Stimulated activated naive CD8-positive, alpha-beta T cell treated with anti-CD3 and anti-CD28 coated beads, Interleukin-15, Interleukin-2, amounts not matched to agents 100 ng/mL and 50 ng/mL, for 24 hours (primary cell): ENCODE results near the gene CELA2B.
"Not testable (repeated sequence)": the region's sequence is repeated elsewhere in the genome, so short reads cannot be mapped to it uniquely, and the experiment has no call there.

Source experiments
- H3K27ac Mint-ChIP-seq: one replicate; pipeline ENCODE4 v1.8.0; 2021; ENCODE audit warnings: mild to moderate bottlenecking, mixed read lengths
- H3K27me3 Mint-ChIP-seq: one replicate; pipeline ENCODE4 v1.8.0; 2021; ENCODE audit warnings: mixed read lengths
- H3K36me3 Mint-ChIP-seq: one replicate; pipeline ENCODE4 v1.8.0; 2021; ENCODE audit warnings: low read depth, mixed read lengths
- H3K4me1 Mint-ChIP-seq: one replicate; pipeline ENCODE4 v1.8.0; 2021; ENCODE audit warnings: low read depth, mixed read lengths
- H3K4me3 Mint-ChIP-seq: one replicate; pipeline ENCODE4 v1.8.0; 2021; ENCODE audit warnings: mild to moderate bottlenecking, mixed read lengths
- H3K9me3 Mint-ChIP-seq: one replicate; pipeline ENCODE4 v1.8.0; 2021; ENCODE audit warnings: mixed read lengths

Gene CELA2B

DNA sequence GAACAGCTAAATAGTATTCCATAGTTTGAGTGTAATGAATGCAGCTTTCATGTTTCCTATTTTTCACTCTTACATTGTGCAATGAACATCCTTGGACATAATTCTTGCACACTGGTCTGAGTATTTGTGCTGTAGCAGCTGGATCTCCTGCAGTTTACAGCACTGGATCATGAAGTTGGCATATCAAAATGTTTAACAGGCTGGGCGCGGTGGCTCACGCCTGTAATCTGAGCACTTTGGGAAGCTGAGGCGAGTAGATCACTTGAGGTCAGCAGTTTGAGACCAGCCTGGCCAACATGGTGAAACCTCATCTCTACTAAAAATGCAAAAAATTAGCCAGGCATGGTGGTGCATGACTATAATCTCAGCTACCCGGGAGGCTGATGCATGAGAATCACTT is 4.8 kb upstream of the CELA2B start:
- not testable (repeated sequence) for H3K27me3 Mint-ChIP-seq, H3K9me3 Mint-ChIP-seq, H3K4me3 Mint-ChIP-seq, H3K27ac Mint-ChIP-seq, H3K36me3 Mint-ChIP-seq, H3K4me1 Mint-ChIP-seq

DNA sequence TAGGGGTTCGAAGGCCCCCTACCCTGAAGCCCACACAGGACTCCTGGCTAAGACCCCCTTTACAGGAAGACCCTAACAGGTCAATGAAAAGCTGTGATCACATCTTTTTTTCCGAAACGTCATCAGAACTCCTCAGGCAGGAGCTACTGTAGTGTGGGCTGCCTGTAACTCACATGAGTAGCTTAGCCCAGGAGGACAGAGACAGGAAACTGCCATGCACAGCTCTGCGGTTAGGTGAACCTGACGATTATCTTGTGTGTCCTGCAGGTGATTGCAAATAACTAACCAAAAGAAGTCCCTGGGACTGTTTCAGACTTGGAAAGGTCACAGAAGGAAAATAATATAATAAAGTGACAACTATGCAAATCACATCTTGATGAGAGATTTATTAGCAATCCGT is 4.2 kb upstream of the CELA2B start:
- not testable (repeated sequence) for H3K36me3 Mint-ChIP-seq, H3K4me1 Mint-ChIP-seq, H3K27me3 Mint-ChIP-seq, H3K27ac Mint-ChIP-seq, H3K4me3 Mint-ChIP-seq, H3K9me3 Mint-ChIP-seq

DNA sequence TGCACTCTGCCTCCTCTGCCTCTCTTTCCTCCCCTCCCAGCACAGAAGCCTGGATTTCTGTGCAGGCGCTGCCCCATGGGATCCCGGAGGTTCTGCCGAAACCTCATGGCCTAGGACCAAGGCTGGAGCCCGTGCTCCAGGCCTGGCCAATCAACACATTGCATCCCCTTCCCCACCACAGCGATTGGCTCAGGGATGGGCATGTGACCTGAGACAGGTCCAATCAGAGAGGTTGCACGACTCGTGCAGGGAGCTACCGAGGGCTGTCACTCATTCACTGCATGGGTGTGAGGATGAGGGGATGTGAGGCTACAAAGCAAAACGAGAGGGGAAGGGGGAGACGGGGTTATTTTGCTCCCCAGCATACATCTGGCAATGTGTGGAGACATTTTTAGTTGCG is 3.3 kb upstream of the CELA2B start:
- no peaks in the 10 kb centered on the region for H3K36me3 Mint-ChIP-seq
- H3K4me3 Mint-ChIP-seq: no peak overlapping the region
- no peaks in the 10 kb centered on the region for H3K4me1 Mint-ChIP-seq
- H3K27ac Mint-ChIP-seq: no peak overlapping the region
- H3K27me3 Mint-ChIP-seq: no peaks in the 10 kb centered on the region
- H3K9me3 Mint-ChIP-seq: no peaks in the 10 kb centered on the region

DNA sequence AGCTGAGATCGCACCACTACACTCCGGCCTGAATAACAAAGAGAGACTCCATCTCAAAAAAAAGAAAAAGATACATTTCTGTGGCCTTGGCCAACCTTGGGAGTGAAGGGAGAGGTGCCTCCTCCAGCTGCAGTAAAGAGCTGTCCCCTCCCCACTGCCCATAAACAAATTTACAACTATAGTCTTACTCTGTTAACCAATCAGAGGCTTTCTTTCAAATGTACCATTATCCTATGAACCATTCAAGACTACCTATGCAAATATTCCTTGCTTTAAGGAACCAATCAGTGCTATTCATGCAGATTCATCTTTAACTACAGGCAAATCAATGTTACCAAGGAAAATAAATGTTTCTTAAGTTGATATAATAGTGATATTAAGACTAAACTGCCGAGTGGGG is 1.0 kb downstream of the CELA2B start:
- no peaks in the 10 kb centered on the region for H3K4me1 Mint-ChIP-seq
- H3K4me3 Mint-ChIP-seq: no peak overlapping the region
- H3K27ac Mint-ChIP-seq: no peak overlapping the region
- H3K36me3 Mint-ChIP-seq: no peaks in the 10 kb centered on the region
- H3K27me3 Mint-ChIP-seq: no peaks in the 10 kb centered on the region
- H3K9me3 Mint-ChIP-seq: no peaks in the 10 kb centered on the region

DNA sequence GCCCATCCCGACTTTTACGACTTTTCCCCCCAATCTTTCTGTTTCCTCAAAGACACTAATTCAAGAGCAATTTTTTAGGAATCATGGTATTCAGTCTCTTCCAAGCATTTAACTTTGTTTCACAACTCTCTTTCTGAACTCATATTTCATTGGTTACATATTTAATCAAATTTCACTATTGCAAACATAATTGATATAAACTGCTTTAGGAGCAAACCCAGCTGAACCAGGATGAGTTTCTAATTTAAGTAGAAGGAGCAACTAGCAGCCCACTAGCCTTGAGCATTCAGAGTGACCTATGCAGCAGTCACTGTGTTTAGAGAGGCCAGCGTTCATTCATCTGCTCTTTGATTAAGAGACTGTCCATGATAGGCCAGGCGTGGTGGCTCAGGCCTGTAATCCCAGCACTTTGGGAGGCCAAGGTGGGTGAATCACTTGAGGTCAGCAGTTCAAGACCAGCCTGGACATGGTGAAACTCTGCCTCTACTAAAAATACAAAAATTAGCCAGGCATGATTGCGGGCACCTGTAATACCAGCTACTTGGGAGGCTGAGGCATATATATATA is 1.8 kb downstream of the CELA2B start:
- no peaks in the 10 kb centered on the region for H3K36me3 Mint-ChIP-seq
- no peaks in the 10 kb centered on the region for H3K4me1 Mint-ChIP-seq
- H3K4me3 Mint-ChIP-seq: no peak overlapping the region
- H3K9me3 Mint-ChIP-seq: no peaks in the 10 kb centered on the region
- no peak overlapping the region for H3K27ac Mint-ChIP-seq
- H3K27me3 Mint-ChIP-seq: no peaks in the 10 kb centered on the region

DNA sequence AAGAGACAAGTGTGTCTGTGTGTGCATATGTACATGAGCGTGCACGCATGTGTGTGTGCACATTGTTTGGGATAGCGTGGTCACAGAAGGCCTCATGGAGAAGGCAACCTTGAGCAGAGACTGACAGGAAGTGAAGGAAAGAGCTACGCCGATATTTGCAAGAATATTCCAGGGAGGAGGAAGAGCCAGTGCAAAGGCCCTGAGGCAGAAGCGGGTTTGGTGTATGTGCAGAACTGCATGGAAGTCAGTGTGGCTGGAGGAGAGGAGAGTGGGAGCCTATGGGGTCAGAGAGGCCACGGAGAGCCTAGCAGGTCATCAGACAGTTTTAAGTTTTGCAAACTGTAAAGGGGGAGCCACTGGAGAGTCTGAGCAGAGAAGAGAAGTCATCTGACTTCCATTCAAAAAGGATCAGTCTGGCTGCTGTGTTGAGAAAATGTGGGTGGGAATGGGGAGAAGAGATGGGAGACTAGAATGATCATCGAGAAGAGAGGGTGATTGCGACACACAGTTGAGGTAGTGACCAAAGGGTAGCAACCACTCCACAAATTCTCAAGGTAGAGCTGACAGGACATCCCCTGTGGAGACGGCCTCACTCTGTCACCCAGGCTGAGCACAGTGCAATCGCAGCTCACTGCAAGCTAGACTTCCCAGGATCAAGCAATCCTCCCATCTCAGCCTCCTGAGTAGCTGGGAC is 3.9 kb downstream of the CELA2B start:
- no peaks in the 10 kb centered on the region for H3K9me3 Mint-ChIP-seq
- H3K4me3 Mint-ChIP-seq: no peak overlapping the region
- H3K36me3 Mint-ChIP-seq: no peaks in the 10 kb centered on the region
- H3K27ac Mint-ChIP-seq: no peak overlapping the region
- no peaks in the 10 kb centered on the region for H3K27me3 Mint-ChIP-seq
- no peaks in the 10 kb centered on the region for H3K4me1 Mint-ChIP-seq

DNA sequence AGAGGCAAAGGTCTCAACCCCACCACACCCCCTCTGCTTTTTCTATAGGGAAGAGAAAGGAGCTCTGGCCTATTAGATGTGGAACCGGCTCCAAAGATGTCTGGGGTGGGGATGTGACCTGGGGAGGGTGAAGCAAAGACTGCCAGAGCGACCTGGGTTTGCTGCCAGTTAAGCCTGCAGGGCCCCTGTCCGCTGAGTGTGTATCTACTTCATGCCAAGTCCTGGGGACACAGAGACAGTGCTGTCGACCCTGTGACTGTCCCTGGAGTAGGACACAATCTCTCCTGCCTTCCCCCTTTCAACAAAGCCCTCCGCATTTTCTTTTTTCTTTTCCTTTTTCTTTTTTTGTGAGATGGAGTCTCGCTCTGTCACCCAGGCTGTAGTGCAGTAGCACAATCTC is 6.6 kb downstream of the CELA2B start:
- H3K27ac Mint-ChIP-seq, H3K36me3 Mint-ChIP-seq, H3K27me3 Mint-ChIP-seq, H3K4me3 Mint-ChIP-seq, H3K4me1 Mint-ChIP-seq, H3K9me3 Mint-ChIP-seq: not testable (repeated sequence)

DNA sequence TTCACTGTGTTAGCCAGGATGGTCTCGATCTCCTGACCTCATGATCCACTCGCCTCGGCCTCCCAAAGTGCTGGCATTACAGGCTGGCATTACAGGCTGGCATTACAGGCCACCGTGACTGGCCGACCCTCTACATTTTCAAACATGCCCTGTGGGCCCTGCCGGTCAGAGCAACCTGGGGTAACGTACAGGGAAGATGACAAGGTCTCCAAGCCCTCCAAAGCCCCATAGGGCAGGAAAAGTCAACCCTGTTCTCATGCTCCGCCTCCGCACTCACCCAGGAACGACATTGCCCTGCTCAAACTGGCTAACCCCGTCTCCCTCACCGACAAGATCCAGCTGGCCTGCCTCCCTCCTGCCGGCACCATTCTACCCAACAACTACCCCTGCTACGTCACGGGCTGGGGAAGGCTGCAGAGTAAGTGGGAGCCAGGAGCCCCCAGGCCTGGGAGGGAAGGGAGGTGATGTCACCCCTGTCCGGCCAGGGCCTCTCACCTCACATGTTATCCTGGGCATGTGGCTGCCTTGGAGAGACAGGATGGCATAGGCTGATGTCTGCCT is 7.2 kb downstream of the CELA2B start:
- not testable (repeated sequence) for H3K4me3 Mint-ChIP-seq, H3K9me3 Mint-ChIP-seq, H3K27ac Mint-ChIP-seq, H3K27me3 Mint-ChIP-seq, H3K4me1 Mint-ChIP-seq, H3K36me3 Mint-ChIP-seq

DNA sequence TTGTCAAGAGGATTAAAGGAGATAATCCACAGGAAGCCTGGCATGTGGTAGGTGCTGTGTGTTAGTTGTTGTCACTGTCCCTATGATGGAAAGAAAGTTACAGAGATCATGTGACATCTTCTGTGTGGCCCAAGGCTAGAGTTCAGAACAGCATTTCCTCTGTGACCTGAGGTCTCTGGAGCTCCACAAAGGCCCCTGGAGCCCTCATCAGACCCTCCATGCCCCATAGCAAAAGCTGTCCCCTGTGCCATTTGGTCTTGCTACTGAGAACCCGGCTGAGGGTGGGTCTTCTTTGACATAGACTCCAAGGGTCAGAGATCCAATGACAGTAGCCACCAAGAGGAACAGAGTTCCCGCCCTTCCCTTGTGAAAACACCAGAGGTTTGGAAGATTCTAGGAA is 8.1 kb downstream of the CELA2B start:
- Mint-ChIP-seq H3K36me3 (peaks cover 4% of the 10 kb centered on the region), H3K9me3 (no peaks in the 10 kb centered on the region), H3K27ac (no peak overlapping the region), H3K27me3 (no peaks in the 10 kb centered on the region), H3K4me3 (no peak overlapping the region), H3K4me1 (no peaks in the 10 kb centered on the region)

DNA sequence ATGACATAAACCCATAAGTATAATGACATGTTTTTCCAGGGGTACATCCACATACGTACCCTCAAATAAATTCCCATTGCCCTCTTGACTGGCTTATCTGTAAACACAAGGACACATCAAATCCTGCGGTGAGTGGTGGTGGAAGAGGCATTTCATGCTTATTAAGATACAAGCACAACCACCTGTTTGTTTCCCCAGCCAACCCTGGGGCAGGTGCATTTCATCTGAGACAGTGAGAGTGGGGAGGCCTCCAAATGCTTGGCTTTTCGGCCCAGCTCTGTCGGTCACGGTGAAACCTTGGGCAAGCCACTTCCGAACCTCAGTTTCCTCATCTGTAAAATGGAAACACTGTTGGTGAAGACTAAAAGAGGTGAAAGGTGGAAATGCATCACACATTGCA is 8.5 kb downstream of the CELA2B start:
- H3K27me3 Mint-ChIP-seq, H3K9me3 Mint-ChIP-seq, H3K36me3 Mint-ChIP-seq, H3K27ac Mint-ChIP-seq, H3K4me3 Mint-ChIP-seq, H3K4me1 Mint-ChIP-seq: not testable (repeated sequence)

DNA sequence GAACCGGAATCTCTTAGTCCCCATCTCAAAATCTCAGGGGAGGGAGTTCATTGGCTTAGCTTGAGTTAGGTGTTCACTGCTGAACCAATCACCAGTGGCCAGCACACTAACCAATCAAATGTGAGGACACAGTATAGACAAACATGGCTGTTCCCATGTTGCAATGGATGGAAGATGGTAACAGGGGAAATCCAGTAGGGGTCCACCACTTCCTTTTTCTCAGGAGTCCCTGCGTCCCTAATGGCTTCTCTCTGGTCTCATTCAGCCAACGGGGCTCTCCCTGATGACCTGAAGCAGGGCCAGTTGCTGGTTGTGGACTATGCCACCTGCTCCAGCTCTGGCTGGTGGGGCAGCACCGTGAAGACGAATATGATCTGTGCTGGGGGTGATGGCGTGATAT is 9.7 kb downstream of the CELA2B start:
- Mint-ChIP-seq H3K27me3 (no peaks in the 10 kb centered on the region), H3K36me3 (peaks cover 4% of the 10 kb centered on the region), H3K4me1 (no peaks in the 10 kb centered on the region), H3K9me3 (no peaks in the 10 kb centered on the region), H3K4me3 (no peak overlapping the region), H3K27ac (no peak overlapping the region)

DNA sequence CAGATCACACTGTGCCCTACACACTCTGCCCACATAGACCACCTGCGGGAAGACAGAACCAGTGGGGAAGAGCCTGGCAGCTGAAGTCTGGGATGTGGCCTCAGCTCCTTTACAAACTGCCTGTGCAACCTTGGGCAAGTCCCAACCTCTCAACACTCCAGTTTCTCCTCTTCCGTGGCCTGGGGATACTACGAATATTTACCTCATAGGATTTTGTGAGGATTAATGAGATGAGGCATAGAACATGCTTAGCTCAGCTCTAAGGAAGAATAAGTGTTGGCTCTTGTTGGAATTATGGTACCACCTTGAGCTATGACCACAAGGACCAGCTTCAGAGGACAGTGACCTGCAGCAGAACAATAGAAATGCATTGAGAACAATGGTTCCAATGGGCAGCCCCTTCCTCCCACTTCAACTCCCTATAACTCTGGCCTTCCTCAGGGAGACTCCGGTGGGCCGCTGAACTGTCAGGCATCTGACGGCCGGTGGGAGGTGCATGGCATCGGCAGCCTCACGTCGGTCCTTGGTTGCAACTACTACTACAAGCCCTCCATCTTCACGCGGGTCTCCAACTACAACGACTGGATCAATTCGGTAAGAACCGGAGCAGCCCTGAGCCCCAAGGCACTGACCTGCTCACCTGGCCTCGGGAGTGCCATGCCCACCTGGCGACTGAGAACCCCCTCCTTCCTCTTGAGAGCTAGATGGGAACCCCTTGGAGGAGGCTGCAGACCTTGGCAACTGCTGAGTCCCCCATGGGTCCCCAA is 11.1 kb downstream of the CELA2B start:
- H3K27me3 Mint-ChIP-seq, H3K36me3 Mint-ChIP-seq, H3K27ac Mint-ChIP-seq, H3K4me3 Mint-ChIP-seq, H3K9me3 Mint-ChIP-seq, H3K4me1 Mint-ChIP-seq: not testable (repeated sequence)

DNA sequence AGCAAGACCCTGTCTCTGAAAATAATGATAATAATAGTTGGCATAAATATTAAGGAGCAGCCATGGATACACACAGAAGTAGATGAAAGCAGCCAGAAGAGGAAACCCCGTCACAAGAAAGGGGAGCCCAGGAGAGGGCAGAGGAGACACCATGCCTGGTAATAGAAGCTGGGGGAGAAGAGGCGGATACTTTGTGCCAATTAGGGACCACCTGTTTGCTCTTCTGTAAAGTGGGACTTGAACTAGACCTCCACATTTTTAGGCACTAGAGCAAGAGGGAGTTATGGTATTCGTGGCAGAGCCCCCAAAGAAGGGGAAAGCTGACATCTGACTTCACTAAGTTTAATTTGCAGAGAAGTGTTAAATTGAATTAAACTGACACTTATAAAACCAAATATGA is 12.5 kb downstream of the CELA2B start:
- Mint-ChIP-seq H3K4me3 (no peak overlapping the region), H3K27ac (no peak overlapping the region)

DNA sequence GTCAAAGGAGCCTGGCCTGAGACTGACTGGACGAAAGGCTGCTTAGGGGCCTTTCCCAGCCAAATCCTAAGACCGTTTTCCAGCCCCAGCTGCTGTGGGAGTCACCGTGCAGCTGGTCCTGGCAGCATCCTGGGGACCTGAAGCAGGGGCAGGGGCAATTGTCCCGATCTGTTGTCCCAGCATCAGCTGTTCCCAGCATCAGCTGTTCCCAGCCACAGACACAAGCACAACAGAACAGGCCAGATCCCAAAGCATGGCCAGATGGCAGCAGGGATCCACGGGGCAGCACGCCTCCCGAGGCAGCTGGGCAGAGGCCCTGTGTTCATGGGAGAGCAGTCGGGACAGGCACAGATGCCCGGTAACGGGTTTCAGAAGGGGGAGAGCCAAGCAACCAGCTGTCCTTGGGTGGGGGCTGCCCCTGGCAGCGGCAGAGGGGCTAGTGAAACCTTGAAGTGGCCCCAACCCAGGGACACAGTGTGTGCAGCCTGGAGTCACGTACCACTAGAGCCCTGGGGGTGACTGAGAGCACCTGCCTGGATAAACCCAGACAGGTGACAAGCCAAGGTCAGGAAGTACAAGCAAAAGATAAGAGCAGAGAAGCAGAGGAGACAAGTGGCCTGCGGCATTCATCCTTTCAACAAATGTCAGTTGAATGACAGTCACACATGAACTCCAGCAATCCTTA is 13.3 kb downstream of the CELA2B start:
- peaks cover 8% of the 10 kb centered on the region for H3K36me3 Mint-ChIP-seq
- H3K4me1 Mint-ChIP-seq: no peaks in the 10 kb centered on the region
- no peak overlapping the region for H3K4me3 Mint-ChIP-seq
- H3K9me3 Mint-ChIP-seq: no peaks in the 10 kb centered on the region
- H3K27ac Mint-ChIP-seq: no peak overlapping the region
- no peaks in the 10 kb centered on the region for H3K27me3 Mint-ChIP-seq

More for the DNA sequence above, 12.5 kb downstream of the CELA2B start:
- H3K4me1 Mint-ChIP-seq: no peaks in the 10 kb centered on the region
- peaks cover 8% of the 10 kb centered on the region for H3K36me3 Mint-ChIP-seq
- no peaks in the 10 kb centered on the region for H3K27me3 Mint-ChIP-seq
- H3K9me3 Mint-ChIP-seq: no peaks in the 10 kb centered on the region

DNA sequence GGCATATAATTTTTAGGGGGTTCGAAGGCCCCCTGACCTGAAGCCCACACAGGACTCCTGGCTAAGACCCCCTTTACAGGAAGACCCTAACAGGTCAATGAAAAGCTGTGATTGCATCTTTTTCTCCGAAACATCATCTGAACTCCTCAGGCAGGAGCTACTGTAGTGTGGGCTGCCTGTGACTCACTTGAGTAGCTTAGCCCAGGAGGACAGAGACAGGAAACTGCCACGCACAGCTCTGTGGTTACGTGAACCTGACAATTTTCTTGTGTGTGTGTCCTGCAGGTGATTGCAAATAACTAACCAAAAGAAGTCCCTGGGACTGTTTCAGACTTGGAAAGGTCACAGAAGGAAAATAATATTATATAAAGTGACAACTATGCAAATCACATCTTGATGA is 15.1 kb downstream of the CELA2B start:
- H3K36me3 Mint-ChIP-seq, H3K27ac Mint-ChIP-seq, H3K9me3 Mint-ChIP-seq, H3K4me3 Mint-ChIP-seq, H3K27me3 Mint-ChIP-seq, H3K4me1 Mint-ChIP-seq: not testable (repeated sequence)
